Activated CD4-positive, alpha-beta memory T cell treated with anti-CD3 and anti-CD28 coated beads, Interleukin-2, amount 10 ng/mL, durations not matched to agents 7 days and 5 days (primary cell): ENCODE results near the gene PEX10. TPM values are rescaled to one million over a fixed set of nuclear protein-coding genes. Genes with fewer than 3 reads are reported as not detected.

Source experiments
- CTCF ChIA-PET: fragments of 350-600 bp; sonication (Branson Sonifier 250); formaldehyde crosslinking; loops from one replicate; lab custom pipeline; 2021; ENCODE audit warnings: antibody characterized with exemption, inconsistent platforms; lab: Charles Lee
- POLR2A ChIA-PET: fragments of 350-600 bp; sonication (Branson Sonifier 250); formaldehyde crosslinking; loops from one replicate; lab custom pipeline; 2021; ENCODE audit warnings: antibody characterized with exemption; lab: Charles Lee
- DNase-seq: peaks from one replicate; pipeline ENCODE4 v3.0.0-alpha.2; 2020
- H3K27ac Mint-ChIP-seq: one replicate; pipeline ENCODE4 v1.8.0; 2021; ENCODE audit warnings: mild to moderate bottlenecking, mixed read lengths
- H3K27me3 Mint-ChIP-seq: one replicate; pipeline ENCODE4 v1.8.0; 2021; ENCODE audit warnings: mixed read lengths
- H3K36me3 Mint-ChIP-seq: one replicate; pipeline ENCODE4 v1.8.0; 2021; ENCODE audit warnings: low read depth, mixed read lengths
- H3K4me1 Mint-ChIP-seq: one replicate; pipeline ENCODE4 v1.8.0; 2021; ENCODE audit warnings: mixed read lengths
- H3K4me3 Mint-ChIP-seq: one replicate; pipeline ENCODE4 v1.8.0; 2021; ENCODE audit warnings: mild to moderate bottlenecking, mixed read lengths
- H3K9me3 Mint-ChIP-seq: one replicate; pipeline ENCODE4 v1.8.0; 2021; ENCODE audit warnings: mixed read lengths
- total RNA-seq, 2 experiments: library from RNA; stranded (reverse); gene quantifications; one replicate each; pipeline ENCODE4 v1.2.3, GENCODE V29; 2021

Gene PEX10
- total RNA-seq, 2 experiments from 2014 or later, result 6.8 to 9.5 TPM

DNA sequence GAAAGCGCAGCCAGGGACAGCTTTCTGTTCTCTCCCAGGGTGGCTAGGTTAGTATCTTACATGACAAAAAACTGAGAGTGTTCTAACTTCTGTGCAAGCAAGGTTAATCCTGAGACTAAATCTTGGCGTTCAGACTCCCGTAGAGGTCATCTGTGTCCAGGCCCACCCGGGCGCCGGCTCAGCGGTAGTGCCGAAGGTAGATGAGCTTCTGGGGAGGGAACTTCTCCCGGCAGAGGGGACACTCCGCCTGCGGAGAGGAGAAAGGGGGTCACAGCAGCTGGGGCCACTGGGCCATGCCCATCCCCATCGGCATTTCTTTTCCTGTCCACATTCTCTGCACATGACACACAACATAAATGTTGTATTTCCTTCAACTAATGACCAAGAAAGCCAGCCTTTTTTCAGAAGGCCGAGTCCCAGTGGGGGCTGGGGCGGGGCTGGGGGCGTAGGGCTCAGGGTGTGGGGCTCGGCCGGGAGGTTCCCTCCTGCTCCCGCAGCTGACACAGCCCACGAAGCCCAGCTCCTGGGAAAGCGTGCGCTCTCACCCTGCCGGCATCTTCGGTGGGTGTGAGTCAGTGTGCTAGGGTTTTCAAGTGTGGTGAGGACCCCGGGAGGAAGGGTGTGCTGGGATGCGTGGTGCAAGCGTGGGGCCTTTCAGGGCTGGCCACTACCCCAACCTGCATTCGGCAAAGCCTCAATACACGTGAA, 6.6 kb downstream of the PEX10 start:
- Mint-ChIP-seq H3K9me3 (no peaks in the 10 kb centered on the region), H3K27ac (no peak overlapping the region), H3K27me3 (no peaks in the 10 kb centered on the region), H3K4me3 (no peak overlapping the region), H3K4me1 (peaks cover 4% of the 10 kb centered on the region), H3K36me3 (peaks cover 37% of the 10 kb centered on the region)
- no peak for DNase-seq
- POLR2A ChIA-PET, result no interaction called here
- CTCF ChIA-PET, result no interaction called here

- Mint-ChIP-seq H3K27me3 (no peaks in the 10 kb centered on the region), H3K9me3 (no peaks in the 10 kb centered on the region), H3K4me3 (no peak overlapping the region), H3K27ac (no peak overlapping the region), H3K36me3 (peaks cover 45% of the 10 kb centered on the region), H3K4me1 (peaks cover 3% of the 10 kb centered on the region)
- no peak for DNase-seq
- ChIA-PET CTCF (no interaction called here), POLR2A (no interaction called here)
Observed at GRCh38 chr1:2404890-2405511, 7.4 kb downstream of the PEX10 start.

DNA sequence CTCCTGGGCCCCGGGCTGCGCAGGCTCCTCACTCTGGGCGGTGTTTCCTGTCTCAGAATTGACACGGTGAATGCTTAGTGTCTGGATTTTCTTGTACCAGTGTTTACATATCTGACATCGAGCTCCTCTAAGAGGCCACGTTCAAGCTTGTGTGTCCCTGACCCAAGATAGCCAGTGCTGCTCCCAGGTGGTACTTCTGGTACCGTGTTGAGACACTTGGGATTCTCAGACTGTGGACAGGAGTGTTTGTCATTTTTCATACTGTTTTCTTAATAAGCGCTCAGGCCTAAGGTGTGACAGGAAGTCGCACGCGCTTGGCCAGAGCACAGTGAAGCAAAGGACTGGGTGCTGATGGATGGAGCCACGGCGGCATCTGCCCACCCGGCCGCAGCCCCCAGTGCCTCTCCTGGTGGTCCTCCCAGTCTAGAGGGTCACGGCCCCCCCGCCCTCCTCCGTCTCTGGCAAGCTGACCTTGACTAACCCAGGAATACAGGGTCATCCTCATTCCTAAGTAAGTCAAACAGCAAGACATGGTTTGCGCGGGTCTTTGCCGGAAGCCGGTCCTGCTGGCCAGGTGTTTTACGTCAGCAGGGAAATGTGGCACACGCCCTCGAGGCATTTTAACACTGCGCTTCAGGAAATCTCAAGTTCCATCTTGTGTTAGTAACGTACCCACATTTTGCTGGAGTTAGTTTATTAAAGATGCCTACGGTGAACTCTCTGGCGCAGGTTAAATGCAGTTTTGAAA, 8.0 kb downstream of the PEX10 start:
- CTCF ChIA-PET, result no interaction called here
- Mint-ChIP-seq H3K4me3 (no peak overlapping the region), H3K27ac (peak overlapping the region; percentile 24), H3K4me1 (peaks cover 3% of the 10 kb centered on the region), H3K9me3 (no peaks in the 10 kb centered on the region), H3K27me3 (no peaks in the 10 kb centered on the region), H3K36me3 (peaks cover 52% of the 10 kb centered on the region)
- no peak for DNase-seq
- POLR2A ChIA-PET, result no interaction called here

GRCh38 chr1:2403273-2403672, 9.1 kb downstream of the PEX10 start:
- H3K27ac Mint-ChIP-seq, result no peak overlapping the region
- H3K27me3 Mint-ChIP-seq, result no peaks in the 10 kb centered on the region
- H3K9me3 Mint-ChIP-seq, result no peaks in the 10 kb centered on the region
- POLR2A ChIA-PET, result no interaction called here
- peaks cover 5% of the 10 kb centered on the region for H3K4me1 Mint-ChIP-seq
- CTCF ChIA-PET, result no interaction called here
- H3K36me3 Mint-ChIP-seq, result peaks cover 59% of the 10 kb centered on the region
- no peak overlapping the region for H3K4me3 Mint-ChIP-seq
- DNase-seq, result no peak

- H3K36me3 Mint-ChIP-seq, result peaks cover 61% of the 10 kb centered on the region
- H3K27ac Mint-ChIP-seq, result no peak overlapping the region
- no peak for DNase-seq
- H3K4me3 Mint-ChIP-seq, result no peak overlapping the region
- ChIA-PET POLR2A (interaction anchor here (1.0 to 1.3 kb wide), 2 partner anchors 11 to 144 kb away, joined by 3 to 4 read pairs; partner anchors contain the start of genes MORN1 and RER1), CTCF (no interaction called here)
- no peaks in the 10 kb centered on the region for H3K9me3 Mint-ChIP-seq
- H3K4me1 Mint-ChIP-seq, result peaks cover 5% of the 10 kb centered on the region
- no peaks in the 10 kb centered on the region for H3K27me3 Mint-ChIP-seq
Observed at GRCh38 chr1:2402420-2402819, 9.9 kb downstream of the PEX10 start.

- CTCF ChIA-PET, result no interaction called here
- H3K4me1 Mint-ChIP-seq, result peaks cover 13% of the 10 kb centered on the region
- H3K27me3 Mint-ChIP-seq, result no peaks in the 10 kb centered on the region
- H3K4me3 Mint-ChIP-seq, result no peak overlapping the region
- no peak overlapping the region for H3K27ac Mint-ChIP-seq
- no peak for DNase-seq
- H3K36me3 Mint-ChIP-seq, result peaks cover 72% of the 10 kb centered on the region
- POLR2A ChIA-PET, result interaction anchor here (1.0 to 1.3 kb wide), 2 partner anchors 10 to 145 kb away, joined by 3 to 4 read pairs; partner anchors contain the start of genes MORN1 and RER1
- H3K9me3 Mint-ChIP-seq, result no peaks in the 10 kb centered on the region
Observed at GRCh38 chr1:2400950-2401649, 11.3 kb downstream of the PEX10 start.

- Mint-ChIP-seq H3K9me3 (no peaks in the 10 kb centered on the region), H3K27me3 (no peaks in the 10 kb centered on the region), H3K27ac (peak overlapping the region; percentile 24), H3K4me3 (no peak overlapping the region), H3K36me3 (peaks cover 76% of the 10 kb centered on the region), H3K4me1 (peaks cover 14% of the 10 kb centered on the region)
- POLR2A ChIA-PET, result no interaction called here
- no peak for DNase-seq
- CTCF ChIA-PET, result no interaction called here
Observed at GRCh38 chr1:2400576-2400909, 11.8 kb downstream of the PEX10 start.

- POLR2A ChIA-PET, result interaction anchor here (0.8 kb wide), 1 partner anchor 168 kb away, joined by 3 read pairs; no protein-coding TSS in a partner anchor
- CTCF ChIA-PET, result no interaction called here
- no peaks in the 10 kb centered on the region for H3K27me3 Mint-ChIP-seq
- no peak overlapping the region for H3K4me3 Mint-ChIP-seq
- H3K27ac Mint-ChIP-seq, result peak overlapping the region; percentile 24
- H3K36me3 Mint-ChIP-seq, result peaks cover 76% of the 10 kb centered on the region
- H3K4me1 Mint-ChIP-seq, result peaks cover 15% of the 10 kb centered on the region
- no peak for DNase-seq
- H3K9me3 Mint-ChIP-seq, result no peaks in the 10 kb centered on the region
Observed at GRCh38 chr1:2399890-2400575, 12.3 kb downstream of the PEX10 start.

DNA sequence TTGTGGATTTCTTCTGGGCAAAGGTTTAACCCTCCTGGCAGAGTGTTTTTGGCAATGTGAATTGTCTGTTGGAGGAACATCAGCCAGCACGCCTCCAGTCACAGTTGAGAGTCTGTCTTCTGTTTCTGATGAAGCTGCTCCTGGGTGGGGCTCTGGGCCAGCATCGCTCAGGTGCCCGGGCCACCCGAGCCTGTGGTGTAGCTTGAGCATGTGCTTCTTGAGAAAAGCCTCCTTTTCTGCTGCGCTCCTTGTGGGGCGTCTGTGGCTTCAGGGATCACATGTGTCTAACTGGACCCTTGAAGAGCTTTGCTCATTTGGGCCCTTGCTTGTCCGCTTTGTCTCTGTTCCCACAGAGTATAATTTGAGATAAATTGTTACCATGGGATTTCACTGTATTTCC, 13.5 kb downstream of the PEX10 start:
- H3K36me3 Mint-ChIP-seq, result peaks cover 76% of the 10 kb centered on the region
- ChIA-PET CTCF (no interaction called here), POLR2A (no interaction called here)
- H3K27me3 Mint-ChIP-seq, result no peaks in the 10 kb centered on the region
- H3K27ac Mint-ChIP-seq, result no peak overlapping the region
- DNase-seq, result no peak
- H3K9me3 Mint-ChIP-seq, result no peaks in the 10 kb centered on the region
- no peak overlapping the region for H3K4me3 Mint-ChIP-seq
- peaks cover 25% of the 10 kb centered on the region for H3K4me1 Mint-ChIP-seq

DNA sequence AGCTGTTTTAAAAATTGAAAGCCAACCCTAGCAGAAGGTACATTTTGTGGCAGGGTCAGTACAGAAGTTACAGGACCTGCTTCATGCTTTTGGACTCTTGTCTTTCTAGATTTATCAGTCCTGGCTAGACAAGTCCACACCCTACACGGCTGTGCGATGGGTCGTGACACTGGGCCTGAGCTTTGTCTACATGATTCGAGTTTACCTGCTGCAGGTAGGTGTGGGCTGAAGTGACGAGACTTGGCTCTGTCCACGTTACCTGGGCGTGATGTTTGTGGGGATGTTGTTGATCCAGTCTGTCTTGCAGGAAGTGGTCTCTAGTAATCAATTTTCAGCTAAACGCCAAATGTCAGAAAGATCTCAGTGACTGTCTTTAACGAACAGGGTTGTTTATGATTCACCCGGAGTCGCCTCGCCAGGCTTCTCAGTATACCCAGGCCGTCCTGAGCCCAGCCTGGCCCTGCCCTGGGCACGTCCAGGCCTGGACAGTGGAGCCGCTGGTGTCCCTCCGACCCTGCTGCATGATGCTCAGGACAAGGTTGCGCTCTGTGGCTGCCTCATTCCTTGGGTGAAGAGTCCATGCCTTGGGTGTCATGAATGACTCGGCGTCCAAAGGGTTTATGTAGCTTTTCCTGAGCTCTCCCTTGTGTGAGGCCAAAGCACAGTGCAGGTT, 15.2 kb downstream of the PEX10 start:
- H3K27me3 Mint-ChIP-seq, result no peaks in the 10 kb centered on the region
- H3K4me1 Mint-ChIP-seq, result peaks cover 42% of the 10 kb centered on the region
- ChIA-PET CTCF (no interaction called here), POLR2A (no interaction called here)
- H3K9me3 Mint-ChIP-seq, result no peaks in the 10 kb centered on the region
- H3K27ac Mint-ChIP-seq, result no peak overlapping the region
- peaks cover 76% of the 10 kb centered on the region for H3K36me3 Mint-ChIP-seq
- DNase-seq, result no peak
- no peak overlapping the region for H3K4me3 Mint-ChIP-seq

DNA sequence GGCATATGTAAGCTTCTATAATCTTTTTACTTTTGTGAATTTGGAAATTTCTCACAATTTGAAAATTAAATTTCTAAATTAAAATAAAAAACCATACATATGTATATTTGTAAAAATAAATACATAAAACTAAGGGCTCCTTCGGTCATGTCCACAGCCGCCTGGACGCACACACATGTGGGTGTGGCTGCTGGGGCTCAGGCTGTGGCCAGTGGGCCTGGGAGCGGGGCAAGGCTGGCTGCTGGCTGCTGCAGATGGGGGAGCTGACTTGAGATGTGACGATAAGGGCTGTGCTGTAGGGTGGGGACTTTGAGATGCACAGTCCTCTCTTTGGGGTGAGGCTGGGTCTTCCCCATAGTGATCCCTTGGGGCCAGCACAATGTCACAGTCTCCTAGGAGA, 15.9 kb downstream of the PEX10 start:
- ChIA-PET CTCF (no interaction called here), POLR2A (no interaction called here)
- peaks cover 69% of the 10 kb centered on the region for H3K36me3 Mint-ChIP-seq
- no peak overlapping the region for H3K4me3 Mint-ChIP-seq
- no peaks in the 10 kb centered on the region for H3K27me3 Mint-ChIP-seq
- DNase-seq, result no peak
- H3K27ac Mint-ChIP-seq, result no peak overlapping the region
- H3K9me3 Mint-ChIP-seq, result no peaks in the 10 kb centered on the region
- H3K4me1 Mint-ChIP-seq, result peaks cover 42% of the 10 kb centered on the region

DNA sequence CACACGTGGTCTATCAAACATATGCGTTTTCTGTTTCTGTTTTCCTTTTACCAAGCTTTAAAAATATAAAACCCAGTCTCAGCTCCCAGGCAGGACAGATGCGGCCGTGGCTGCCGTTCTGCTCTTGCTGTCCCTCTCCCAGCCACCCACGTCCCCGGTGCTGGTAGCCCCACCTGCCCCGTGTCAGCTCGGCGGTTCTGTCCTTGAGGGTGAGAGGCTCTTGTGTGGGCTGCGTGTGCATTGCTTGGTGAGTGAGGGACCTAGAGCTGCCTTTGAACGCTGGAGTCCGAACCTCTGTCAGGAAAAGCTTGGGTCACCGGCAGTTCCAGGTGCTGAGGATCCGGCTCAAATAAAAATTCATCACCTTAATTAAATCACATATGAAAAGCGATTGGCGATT, 16.3 kb downstream of the PEX10 start:
- Mint-ChIP-seq H3K4me3 (no peak overlapping the region), H3K27me3 (no peaks in the 10 kb centered on the region), H3K36me3 (peaks cover 67% of the 10 kb centered on the region), H3K4me1 (peaks cover 42% of the 10 kb centered on the region), H3K9me3 (no peaks in the 10 kb centered on the region), H3K27ac (no peak overlapping the region)
- CTCF ChIA-PET, result no interaction called here
- POLR2A ChIA-PET, result no interaction called here
- DNase-seq, result no peak
